ENCODE data around the gene IFITM10.

GRCh38 chr11:1766719-1767398, 16.5 kb upstream of the IFITM10 start:
- TF ChIP-seq CTCF (conservative IDR thresholded peaks at IDR 0.05 in 1 of 2, IDR thresholded peaks at IDR 0.05 in 1 of 2; ENCODE audit: low read depth in 1 of 2, low read length in 2 of 2) (no peak), EZH2 (IDR thresholded peaks at IDR 0.05; ENCODE audit: low read length, missing control alignments) (no peak)

Measured in fibroblast of lung (primary cell).